OCI-LY7 (cell line): ENCODE results near the gene PHETA1. TPM values are rescaled to one million over a fixed set of nuclear protein-coding genes. Genes with fewer than 3 reads are reported as not detected.

Experiments
- BruUV-seq: library from RNA; stranded (reverse); fragments of 400-500 nt; replicated peaks from 2 replicates; lab custom pipeline; 2021; lab: Mats Ljungman, UMichigan
- CTCF ChIA-PET: fragments of 300-600 bp; sonication (Branson Sonifier 250); formaldehyde crosslinking; loops from one replicate; lab custom pipeline; 2022; ENCODE audit warnings: antibody characterized with exemption; ENCODE audit not compliant: unreplicated experiment; lab: Charles Lee
- POLR2A ChIA-PET: fragments of 300-600 bp; sonication (Branson Sonifier 250); formaldehyde crosslinking; loops from one replicate; lab custom pipeline; 2022; ENCODE audit warnings: antibody characterized with exemption; lab: Charles Lee
- DNase-seq: peaks from one replicate; pipeline ENCODE4 v3.0.0-alpha.2; 2015; ENCODE audit warnings: low spot score
- H2AFZ ChIP-seq: fragments of 200-600 bp; sonication (generic), shearing (Covaris generic); 2 replicates; pipeline ENCODE4 v1.6.1; 2014; ENCODE audit warnings: mild to moderate bottlenecking, antibody characterized with exemption, low read length, moderate library complexity
- H3K27ac ChIP-seq: fragments of 200-600 bp; sonication (generic); 2 replicates; pipeline ENCODE4 v1.5.1; 2014; ENCODE audit warnings: mixed run types, low read depth, mild to moderate bottlenecking, moderate library complexity, low read length, inconsistent platforms; ENCODE audit not compliant: poor library complexity, severe bottlenecking
- H3K36me3 ChIP-seq: fragments of 200-600 bp; sonication (generic); 2 replicates; pipeline ENCODE4 v1.6.1; 2014; ENCODE audit warnings: mild to moderate bottlenecking, antibody characterized with exemption, low read length, moderate library complexity, mixed read lengths; ENCODE audit not compliant: insufficient read depth
- H3K4me1 ChIP-seq: fragments of 200-600 bp; sonication (generic); 2 replicates; pipeline ENCODE4 v1.5.1; 2014; ENCODE audit warnings: mild to moderate bottlenecking, low read length; ENCODE audit not compliant: insufficient read depth, poor library complexity, severe bottlenecking
- H3K4me2 ChIP-seq: fragments of 200-600 bp; sonication (generic); 2 replicates; pipeline ENCODE4 v1.6.1; 2014; ENCODE audit warnings: mild to moderate bottlenecking, low read length
- H3K4me3 ChIP-seq: fragments of 200-600 bp; sonication (generic); 2 replicates; pipeline ENCODE4 v1.5.1; 2014; ENCODE audit warnings: mild to moderate bottlenecking, low read depth, low read length; ENCODE audit not compliant: poor library complexity, severe bottlenecking
- H3K79me2 ChIP-seq: fragments of 200-600 bp; sonication (generic); 2 replicates; pipeline ENCODE4 v1.6.1; 2016; ENCODE audit warnings: low read depth, mild to moderate bottlenecking, low read length, moderate library complexity, mixed read lengths; ENCODE audit not compliant: insufficient read depth
- H3K9me2 ChIP-seq: fragments of 200-600 bp; sonication (generic); 2 replicates; pipeline ENCODE4 v1.6.1; 2016; ENCODE audit warnings: mild to moderate bottlenecking, low read length, mixed read lengths; ENCODE audit not compliant: insufficient read depth
- H3K9me3 ChIP-seq: fragments of 200-600 bp; sonication (generic); 2 replicates; pipeline ENCODE4 v1.6.1; 2014; ENCODE audit warnings: mild to moderate bottlenecking, mixed run types, low read length, mixed read lengths
- H4K20me1 ChIP-seq: fragments of 200-600 bp; sonication (generic); 2 replicates; pipeline ENCODE4 v1.6.1; 2014; ENCODE audit warnings: mild to moderate bottlenecking, antibody characterized with exemption, low read length, moderate library complexity, mixed read lengths; ENCODE audit not compliant: insufficient read depth
- EZH2phosphoT487 ChIP-seq: fragments of 200-600 bp; sonication (generic); IDR thresholded peaks from 2 replicates; pipeline ENCODE4 v1.6.1; 2018; ENCODE audit warnings: low read depth, borderline replicate concordance, mild to moderate bottlenecking, mixed run types, antibody characterized with exemption, low read length, moderate library complexity, mixed read lengths
- intact Hi-C: fragments of 100-400 bp; cut with micrococcal nuclease; formaldehyde crosslinking; loops from one replicate; pipeline ENCODE4 v1.10.0; 2022; ENCODE audit not compliant: unreplicated experiment
- total RNA-seq, 2 experiments: library from RNA; depleted of rRNA in 1 of 2; stranded (reverse); fragments of >200 nt in 1 of 2; shearing (Covaris generic) in 1 of 2; gene quantifications; 2 replicates each; pipeline ENCODE4 v1.2.3, GENCODE V29; 2014 to 2022
- TF ChIP-seq, protein P1 (sequence below): fragments of 200-600 bp; sonication (generic); conservative IDR thresholded peaks from 2 replicates; pipeline ENCODE4 v1.5.1; 2014; ENCODE audit warnings: mild to moderate bottlenecking, antibody characterized with exemption, low read length, moderate library complexity, mixed read lengths

Gene PHETA1
- total RNA-seq, 2 experiments from 2014 or later: 0.73 to 2.7 TPM

DNA sequence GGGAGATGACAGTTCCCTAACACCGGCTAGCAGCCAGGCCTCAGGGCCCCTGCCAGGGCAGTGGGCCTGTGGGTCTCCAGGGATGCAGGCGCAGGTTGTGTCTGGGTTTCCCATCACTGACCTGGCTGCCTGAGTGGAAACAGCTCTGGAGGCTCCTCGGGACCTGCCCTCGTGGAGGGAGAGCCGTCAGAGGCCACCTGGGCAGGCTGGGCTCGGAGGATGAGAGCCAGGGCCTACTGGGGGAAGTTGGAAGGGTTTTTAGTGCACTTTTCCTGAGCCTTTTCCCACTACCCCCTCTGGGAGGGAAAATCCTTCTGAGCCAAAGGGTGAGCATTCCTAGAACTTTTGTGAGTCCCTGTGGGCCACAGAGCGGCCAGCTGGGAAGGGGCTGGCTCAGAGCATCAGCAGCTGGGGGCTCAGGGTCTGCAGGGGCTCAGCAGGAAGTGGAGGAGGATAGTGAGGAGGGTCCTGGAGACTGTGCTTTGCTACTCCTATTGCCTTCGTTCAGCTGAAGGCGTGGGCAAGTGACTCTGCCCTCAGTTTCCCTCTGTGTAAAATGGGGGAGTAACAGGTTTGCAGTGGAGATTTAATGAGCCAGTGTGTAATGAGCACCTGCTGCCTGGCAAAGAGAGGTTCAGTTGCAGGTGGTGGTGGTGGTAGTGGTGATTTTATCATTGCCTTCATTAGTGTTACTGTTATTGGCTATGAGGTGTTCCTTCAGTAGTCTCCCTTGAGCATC lies 38.7 kb upstream of the PHETA1 start:
- Histone ChIP-seq H4K20me1 (peaks cover 15% of the 10 kb centered on the region), H3K4me1 (peaks cover 78% of the 10 kb centered on the region), H3K4me3 (peak overlapping the region; percentile 93), H2AFZ (no peak overlapping the region), H3K36me3 (no peaks in the 10 kb centered on the region), H3K9me2 (no peaks in the 10 kb centered on the region), H3K4me2 (peak overlapping the region; percentile 83), H3K27ac (peak overlapping the region; percentile 66), H3K9me3 (no peaks in the 10 kb centered on the region), H3K79me2 (peaks cover 59% of the 10 kb centered on the region)
- DNase-seq: peak; percentile 36
- intact Hi-C loops: loop anchor here (5.0 to 10.0 kb wide), 3 partner anchors 190 to 357 kb away; partner anchors contain the start of genes ACAD10, ALDH2, ATXN2 and BRAP
- POLR2A ChIA-PET: interaction anchor here (1.1 kb wide), 1 partner anchor 9 kb away, joined by 3 read pairs; no protein-coding TSS in a partner anchor
- no TSS peak for BruUV-seq
- no peak for TF ChIP-seq EZH2phosphoT487
- TF ChIP-seq, protein P1, sequence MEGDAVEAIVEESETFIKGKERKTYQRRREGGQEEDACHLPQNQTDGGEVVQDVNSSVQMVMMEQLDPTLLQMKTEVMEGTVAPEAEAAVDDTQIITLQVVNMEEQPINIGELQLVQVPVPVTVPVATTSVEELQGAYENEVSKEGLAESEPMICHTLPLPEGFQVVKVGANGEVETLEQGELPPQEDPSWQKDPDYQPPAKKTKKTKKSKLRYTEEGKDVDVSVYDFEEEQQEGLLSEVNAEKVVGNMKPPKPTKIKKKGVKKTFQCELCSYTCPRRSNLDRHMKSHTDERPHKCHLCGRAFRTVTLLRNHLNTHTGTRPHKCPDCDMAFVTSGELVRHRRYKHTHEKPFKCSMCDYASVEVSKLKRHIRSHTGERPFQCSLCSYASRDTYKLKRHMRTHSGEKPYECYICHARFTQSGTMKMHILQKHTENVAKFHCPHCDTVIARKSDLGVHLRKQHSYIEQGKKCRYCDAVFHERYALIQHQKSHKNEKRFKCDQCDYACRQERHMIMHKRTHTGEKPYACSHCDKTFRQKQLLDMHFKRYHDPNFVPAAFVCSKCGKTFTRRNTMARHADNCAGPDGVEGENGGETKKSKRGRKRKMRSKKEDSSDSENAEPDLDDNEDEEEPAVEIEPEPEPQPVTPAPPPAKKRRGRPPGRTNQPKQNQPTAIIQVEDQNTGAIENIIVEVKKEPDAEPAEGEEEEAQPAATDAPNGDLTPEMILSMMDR: no peak
- CTCF ChIA-PET: no interaction called here

DNA sequence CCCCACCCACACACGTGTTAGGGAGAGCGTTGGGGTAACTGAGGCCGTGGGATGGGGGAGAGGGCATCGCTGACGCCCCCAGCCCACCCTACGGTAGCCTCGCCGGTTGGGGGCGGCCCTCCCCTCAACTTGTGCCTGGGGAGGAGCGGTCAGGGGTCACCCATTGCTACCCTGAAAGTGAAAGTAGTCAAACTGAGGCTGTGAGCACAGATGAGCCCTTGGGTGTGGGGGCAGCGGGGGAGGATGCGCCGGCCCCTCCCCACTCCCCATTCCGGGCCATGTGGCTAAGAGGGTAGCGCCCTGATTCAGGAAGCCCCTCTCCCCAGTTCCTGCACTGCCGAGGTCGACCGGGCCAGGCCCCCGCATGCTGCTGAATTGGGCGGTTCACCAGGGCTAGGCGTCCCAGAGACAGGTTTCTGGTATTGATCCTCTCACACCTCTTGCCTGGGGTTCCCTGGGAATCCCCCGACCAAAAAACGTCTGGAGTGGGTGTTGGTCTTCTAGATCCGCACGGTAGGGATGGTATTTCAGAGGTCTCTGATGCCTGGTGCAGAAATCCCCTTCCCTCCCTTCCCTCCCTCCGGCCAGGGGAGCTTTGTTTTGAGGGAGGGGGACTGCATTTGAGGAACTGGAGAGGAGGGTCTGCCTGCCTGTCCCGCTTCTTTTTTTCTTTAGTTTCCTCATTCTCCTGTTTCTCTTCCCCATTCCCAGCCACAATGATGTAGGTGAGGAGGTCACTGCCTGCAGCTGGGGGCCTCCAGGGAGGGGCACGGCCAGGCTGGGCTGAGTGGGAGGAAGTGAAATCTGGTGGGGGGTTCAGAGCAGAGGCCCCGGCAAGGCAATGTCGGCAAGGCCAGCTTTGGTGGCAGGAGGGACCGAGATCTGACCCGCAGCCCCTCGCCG lies 37.8 kb upstream of the PHETA1 start:
- CTCF ChIA-PET: no interaction called here

More for the DNA sequence above, 37.8 kb upstream of the PHETA1 start:
- H3K9me2 ChIP-seq: no peaks in the 10 kb centered on the region
- H2AFZ ChIP-seq: no peak overlapping the region
- intact Hi-C loops: loop anchor here (5.0 to 10.0 kb wide), 3 partner anchors 191 to 358 kb away; partner anchors contain the start of genes ACAD10, ALDH2, ATXN2 and BRAP
- DNase-seq: peak; percentile 48
- TSS peak; percentile 46 for BruUV-seq
- H3K4me1 ChIP-seq: peaks cover 71% of the 10 kb centered on the region
- POLR2A ChIA-PET: no interaction called here
- no peaks in the 10 kb centered on the region for H3K36me3 ChIP-seq
- TF ChIP-seq, protein P1: no peak
- TF ChIP-seq EZH2phosphoT487: no peak
- peaks cover 57% of the 10 kb centered on the region for H3K79me2 ChIP-seq
- peak overlapping the region; percentile 93 for H3K4me3 ChIP-seq
- peak overlapping the region; percentile 66 for H3K27ac ChIP-seq
- H4K20me1 ChIP-seq: peaks cover 15% of the 10 kb centered on the region
- H3K4me2 ChIP-seq: peak overlapping the region; percentile 83
- no peaks in the 10 kb centered on the region for H3K9me3 ChIP-seq
